WI38 (cell line): ENCODE measurements around the gene NOP56.

Experiments used
- H3K4me3 ChIP-seq: 2 replicates; pipeline ENCODE4 v1.5.1; 2011; ENCODE audit warnings: low read depth, mild to moderate bottlenecking, control low read depth, low read length
- TF ChIP-seq, protein P1 (sequence below): IDR thresholded peaks from 2 replicates; pipeline ENCODE4 v1.5.1; 2012; ENCODE audit warnings: low read depth, mild to moderate bottlenecking, control low read depth, low read length

Gene NOP56

GRCh38 chr20:2703716-2704475, 51.5 kb downstream of the NOP56 start:
- H3K4me3 ChIP-seq, result no peak overlapping the region
- TF ChIP-seq, protein P1, sequence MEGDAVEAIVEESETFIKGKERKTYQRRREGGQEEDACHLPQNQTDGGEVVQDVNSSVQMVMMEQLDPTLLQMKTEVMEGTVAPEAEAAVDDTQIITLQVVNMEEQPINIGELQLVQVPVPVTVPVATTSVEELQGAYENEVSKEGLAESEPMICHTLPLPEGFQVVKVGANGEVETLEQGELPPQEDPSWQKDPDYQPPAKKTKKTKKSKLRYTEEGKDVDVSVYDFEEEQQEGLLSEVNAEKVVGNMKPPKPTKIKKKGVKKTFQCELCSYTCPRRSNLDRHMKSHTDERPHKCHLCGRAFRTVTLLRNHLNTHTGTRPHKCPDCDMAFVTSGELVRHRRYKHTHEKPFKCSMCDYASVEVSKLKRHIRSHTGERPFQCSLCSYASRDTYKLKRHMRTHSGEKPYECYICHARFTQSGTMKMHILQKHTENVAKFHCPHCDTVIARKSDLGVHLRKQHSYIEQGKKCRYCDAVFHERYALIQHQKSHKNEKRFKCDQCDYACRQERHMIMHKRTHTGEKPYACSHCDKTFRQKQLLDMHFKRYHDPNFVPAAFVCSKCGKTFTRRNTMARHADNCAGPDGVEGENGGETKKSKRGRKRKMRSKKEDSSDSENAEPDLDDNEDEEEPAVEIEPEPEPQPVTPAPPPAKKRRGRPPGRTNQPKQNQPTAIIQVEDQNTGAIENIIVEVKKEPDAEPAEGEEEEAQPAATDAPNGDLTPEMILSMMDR, result no peak

- TF ChIP-seq, protein P1, result no peak
- H3K4me3 ChIP-seq, result no peak overlapping the region
Measured at GRCh38 chr20:2705931-2706645, 53.7 kb downstream of the NOP56 start.

DNA sequence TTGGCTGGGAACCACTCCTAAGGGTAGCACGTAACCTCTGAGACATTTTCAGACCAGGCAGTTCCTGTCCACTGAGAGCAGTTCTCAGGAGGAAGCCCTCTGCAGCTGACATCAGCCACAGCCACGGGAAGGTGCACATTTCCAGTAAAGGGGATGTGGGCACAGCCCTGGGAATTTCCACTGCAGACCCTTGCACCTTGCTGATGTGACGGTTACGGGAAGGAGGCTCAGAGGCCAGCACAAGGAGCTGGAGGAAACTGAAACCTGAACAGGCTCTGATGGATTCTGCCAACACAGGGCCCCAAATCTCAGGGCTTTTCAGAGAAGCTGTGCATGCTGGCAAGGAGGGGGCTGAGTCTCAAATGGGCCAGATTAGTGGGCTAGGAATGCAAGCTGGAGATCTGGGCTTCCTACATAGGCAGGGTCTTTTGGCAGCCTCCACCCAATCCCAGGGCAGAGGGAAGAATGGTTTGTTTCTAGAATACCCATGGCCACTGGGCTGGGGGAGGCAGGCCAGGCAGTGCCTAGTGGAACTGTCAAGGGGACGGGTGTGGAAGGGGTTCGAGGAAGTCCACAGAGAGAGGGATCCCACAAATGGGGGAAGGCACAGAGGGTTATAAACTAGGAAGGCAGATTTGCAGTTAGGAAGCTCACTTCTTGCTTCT, 54.4 kb downstream of the NOP56 start:
- H3K4me3 ChIP-seq, result no peak overlapping the region
- TF ChIP-seq, protein P1, result no peak

GRCh38 chr20:2707353-2708072, 55.1 kb downstream of the NOP56 start:
- H3K4me3 ChIP-seq, result no peak overlapping the region
- TF ChIP-seq, protein P1, result no peak
